A549 (cell line): Measurements from ENCODE around the gene LIG3. TPM values are rescaled to one million over a fixed set of nuclear protein-coding genes. Genes with fewer than 3 reads are reported as not detected.
"Not testable (repeated sequence)": the region's sequence is repeated elsewhere in the genome, so short reads cannot be mapped to it uniquely, and the experiment has no call there.

Source experiments
- ATAC-seq, 2 experiments: fragments of 200-7000 bp in 1 of 2; fragments of >200 bp in 1 of 2; cut with Nextera tagmentation in 1 of 2; cut with Tn5 transposase in 1 of 2; 3 replicates each; pipeline versions ENCODE4 v1.8.0 to v1.9.1; 2018 to 2020; ENCODE audit warnings: mild to moderate bottlenecking in 1 of 2, moderate library complexity in 1 of 2
- CTCF ChIA-PET: fragments of 300-600 bp; sonication (Branson Sonifier 250); formaldehyde crosslinking; extraction: SDS; loops from one replicate; lab custom pipeline; 2021; ENCODE audit warnings: antibody characterized with exemption, inconsistent platforms; lab: Yijun Ruan, JAX
- POLR2A ChIA-PET: fragments of 350-600 bp; formaldehyde crosslinking; extraction: SDS; loops from one replicate; lab custom pipeline; 2021; ENCODE audit warnings: antibody characterized with exemption, inconsistent platforms; lab: Yijun Ruan, JAX
- DNase-seq, 2 experiments: peaks; one replicate each; pipeline versions ENCODE4 v3.0.0 to v3.0.0-alpha.2; 2011 to 2016; ENCODE audit warnings: low read depth in 1 of 2, low spot score in 1 of 2
- FAIRE-seq: peaks from 2 replicates; lab custom pipeline; 2011; peaks lifted over from hg19 to GRCh38; lab: Jason Lieb, UNC
- H3K27ac ChIP-seq, 2 experiments: fragments of >200 bp; sonication (Bioruptor Twin); formaldehyde crosslinking; 3 replicates each; pipeline ENCODE4 v1.5.1; 2016 to 2017
- H3K4me1 ChIP-seq: fragments of >200 bp; sonication (Bioruptor Twin); formaldehyde crosslinking; 3 replicates; pipeline ENCODE4 v1.6.1; 2016
- H3K4me2 ChIP-seq: fragments of >200 bp; sonication (Bioruptor Twin); formaldehyde crosslinking; 3 replicates; pipeline ENCODE4 v1.6.1; 2016
- H3K4me3 ChIP-seq: fragments of >200 bp; sonication (Bioruptor Twin); formaldehyde crosslinking; 3 replicates; pipeline ENCODE4 v1.5.1; 2016
- H3K9me3 ChIP-seq: fragments of >200 bp; sonication (Bioruptor Twin); formaldehyde crosslinking; 3 replicates; pipeline ENCODE4 v1.6.1; 2016
- BHLHE40 ChIP-seq: IDR thresholded peaks from 2 replicates; pipeline ENCODE4 v1.6.1; 2012; ENCODE audit warnings: low read depth, low read length, inconsistent platforms
- CHD4 ChIP-seq: fragments of 200-600 bp; sonication (generic); IDR thresholded peaks from 2 replicates; pipeline ENCODE4 v1.6.1; 2016; ENCODE audit warnings: antibody characterized with exemption, mild to moderate bottlenecking, borderline replicate concordance
- EHMT2 ChIP-seq: fragments of 200-600 bp; sonication (generic); IDR thresholded peaks from 2 replicates; pipeline ENCODE4 v1.6.1; 2016; ENCODE audit warnings: antibody characterized with exemption, low read depth, mild to moderate bottlenecking, moderate library complexity
- FOSL2 ChIP-seq, 2 experiments: fragments of 450-650 bp in 1 of 2; fragments of >200 bp in 1 of 2; sonication (Bioruptor Twin) in 1 of 2; formaldehyde crosslinking; IDR thresholded peaks; 2 replicates each; pipeline versions ENCODE4 v1.5.0 to v1.6.1; 2016 to 2020; ENCODE audit warnings: mild to moderate bottlenecking in 1 of 2, moderate library complexity in 1 of 2
- HES2 ChIP-seq: fragments of >200 bp; sonication (Bioruptor Twin); formaldehyde crosslinking; IDR thresholded peaks from 2 replicates; pipeline ENCODE4 v1.6.1; 2016
- HOXA7 ChIP-seq: fragments of 250-450 bp; sonication (Bioruptor Pico); IDR thresholded peaks from 2 replicates; pipeline ENCODE4 v1.5.0; 2020; ENCODE audit warnings: mild to moderate bottlenecking, moderate library complexity
- JUNB ChIP-seq: fragments of >200 bp; sonication (Bioruptor Twin); formaldehyde crosslinking; IDR thresholded peaks from 2 replicates; pipeline ENCODE4 v1.6.1; 2016
- MAZ ChIP-seq: fragments of 150-350 bp; IDR thresholded peaks from 2 replicates; pipeline ENCODE4 v1.6.1; 2014; ENCODE audit warnings: antibody characterized with exemption, low read depth, low read length, borderline replicate concordance
- NPAS2 ChIP-seq: fragments of 250-450 bp; sonication (Bioruptor Pico); IDR thresholded peaks from 2 replicates; pipeline ENCODE4 v1.8.0; 2022; ENCODE audit warnings: mild to moderate bottlenecking, moderate library complexity, borderline replicate concordance
- PHF8 ChIP-seq: fragments of 200-600 bp; sonication (generic); IDR thresholded peaks from 2 replicates; pipeline ENCODE4 v1.6.1; 2016; ENCODE audit warnings: low read depth, mild to moderate bottlenecking, antibody characterized with exemption, moderate library complexity, borderline replicate concordance
- RCOR1 ChIP-seq: fragments of 150-350 bp; IDR thresholded peaks from 2 replicates; pipeline ENCODE4 v1.6.1; 2014; ENCODE audit warnings: antibody characterized with exemption, low read length, low read depth
- RFX5 ChIP-seq: fragments of 450-650 bp; IDR thresholded peaks from 2 replicates; pipeline ENCODE4 v1.7.1; 2014; ENCODE audit warnings: antibody characterized with exemption, mild to moderate bottlenecking, moderate library complexity
- RNF2 ChIP-seq: fragments of 200-600 bp; sonication (generic); IDR thresholded peaks from 2 replicates; pipeline ENCODE4 v1.6.1; 2016; ENCODE audit warnings: low read depth, mild to moderate bottlenecking, antibody characterized with exemption, moderate library complexity, borderline replicate concordance
- SREBF2 ChIP-seq: fragments of 450-650 bp; IDR thresholded peaks from 2 replicates; pipeline ENCODE4 v1.6.1; 2014; ENCODE audit warnings: mild to moderate bottlenecking, moderate library complexity
- USF2 ChIP-seq: fragments of 450-650 bp; IDR thresholded peaks from 2 replicates; pipeline ENCODE4 v1.6.1; 2014; ENCODE audit warnings: antibody characterized with exemption
- ZC3H11A ChIP-seq: fragments of 450-650 bp; IDR thresholded peaks from 2 replicates; pipeline ENCODE4 v1.6.1; 2014; ENCODE audit warnings: antibody characterized with exemption, mild to moderate bottlenecking
- ZSCAN20 ChIP-seq: fragments of 250-450 bp; sonication (Bioruptor Pico); IDR thresholded peaks from 2 replicates; pipeline ENCODE4 v1.8.0; 2022; ENCODE audit warnings: mild to moderate bottlenecking, moderate library complexity
- WGBS: methylation state at CpG from one replicate; pipeline ENCODE4 v1.1.6; 2017; ENCODE audit errors: missing lambda C conversion rate; 5-methylcytosine and 5-hydroxymethylcytosine counted together
- polyA plus RNA-seq, 4 experiments: library from polyadenylated mRNA; depleted of rRNA in 3 of 4; stranded (reverse); fragments of >200 nt; fragmentation: RNase III in 1 of 4; extraction: RNeasy Plus Mini Kit Qiagen cat#74134 plus additional on column Dnase treatment in 1 of 4; gene quantifications; 2 replicates in 3 of 4; 3 replicates in 1 of 4; pipeline ENCODE4 v1.2.3, GENCODE V29; 2011 to 2017

Gene LIG3
- polyA plus RNA-seq, 2 of the 4 experiments (the other 2 are of a cell fraction), result 36.3 to 56.8 TPM

- no peak for TF ChIP-seq ZC3H11A
- TF ChIP-seq, all 56 proteins: peak for 3
These were observed 17.9 kb downstream of the LIG3 start (continued) for GRCh38 chr17:34998205-34998604.

GRCh38 chr17:34999456-34999855, 19.1 kb downstream of the LIG3 start:
- CTCF ChIA-PET, result interaction anchor here (0.8 to 10.6 kb wide), 24 partner anchors 11 to 579 kb away, joined by 3 to 297 read pairs (median 6); partner anchors contain the start of genes FNDC8, LIG3, RAD51D and RFFL

GRCh38 chr17:35000965-35001364, 20.7 kb downstream of the LIG3 start:
- POLR2A ChIA-PET, H3K9me3 ChIP-seq, ATAC-seq, DNase-seq, H3K4me1 ChIP-seq, H3K4me2 ChIP-seq, H3K27ac ChIP-seq, FAIRE-seq, H3K4me3 ChIP-seq: not testable (repeated sequence)
- 95% methylated on average over 14 of the region's 14 CpGs for WGBS
- CTCF ChIA-PET, result interaction anchor here (1.2 to 10.6 kb wide), 10 partner anchors 9 to 119 kb away, joined by 3 to 297 read pairs (median 42); partner anchors contain the start of genes FNDC8, RAD51D and RFFL

More at GRCh38 chr17:34999456-34999855, 19.1 kb downstream of the LIG3 start:
- ATAC-seq (no peak), DNase-seq (no peak), FAIRE-seq (no peak)
- no peaks in the 10 kb centered on the region for H3K9me3 ChIP-seq
- peaks cover 3% of the 10 kb centered on the region; the same call in 1 of the 3 replicates for H3K4me1 ChIP-seq
- no peak overlapping the region for H3K4me2 ChIP-seq
- H3K27ac ChIP-seq, result no peak overlapping the region
- whole genome bisulfite sequencing, result 96% methylated on average over 2 of the region's 2 CpGs
- TF ChIP-seq NPAS2 (CRISPR knock-in tag), result no peak
- TF ChIP-seq HOXA7, result no peak
- POLR2A ChIA-PET, result interaction anchor here (1.2 kb wide), 1 partner anchor 20 kb away, joined by 3 read pairs; no protein-coding TSS in a partner anchor
- no peak overlapping the region for H3K4me3 ChIP-seq

- Histone ChIP-seq H3K4me3 (no peak overlapping the region), H3K4me2 (no peak overlapping the region), H3K27ac (no peak overlapping the region), H3K9me3 (no peaks in the 10 kb centered on the region), H3K4me1 (peaks cover 3% of the 10 kb centered on the region; the same call in 1 of the 3 replicates)
- CTCF ChIA-PET, result interaction anchor here (1.2 to 10.6 kb wide), 9 partner anchors 9 to 118 kb away, joined by 3 to 297 read pairs (median 46); partner anchors contain the start of genes FNDC8, RAD51D and RFFL
- FAIRE-seq (no peak), ATAC-seq (no peak), DNase-seq (no peak)
- no peak for TF ChIP-seq HES2
- no peak for TF ChIP-seq USF2
- TF ChIP-seq PHF8, result no peak
- no peak for TF ChIP-seq RFX5
- 85% methylated on average over 2 of the region's 2 CpGs for WGBS
- POLR2A ChIA-PET, result no interaction called here
These were observed 21.2 kb downstream of the LIG3 start for GRCh38 chr17:35001549-35001948.

- CTCF ChIA-PET, result interaction anchor here (1.1 to 10.6 kb wide), 7 partner anchors 7 to 117 kb away, joined by 3 to 297 read pairs (median 6); partner anchors contain the start of genes FNDC8 and RAD51D
- FAIRE-seq (no peak), DNase-seq (no peak), ATAC-seq (peak in 1 of 2 experiments; percentile 6; a peak in 2 of 6 replicates)
- Histone ChIP-seq H3K4me2 (no peak overlapping the region), H3K9me3 (no peaks in the 10 kb centered on the region), H3K4me1 (peaks cover 3% of the 10 kb centered on the region; the same call in 1 of the 3 replicates), H3K27ac (no peak overlapping the region), H3K4me3 (no peak overlapping the region)
- POLR2A ChIA-PET, result no interaction called here
- 88% methylated on average over 15 of the region's 15 CpGs for WGBS
- TF ChIP-seq JUNB, result no peak
- TF ChIP-seq MAZ, result no peak
- no peak for TF ChIP-seq ZSCAN20
- no peak for TF ChIP-seq SREBF2
- no peak for TF ChIP-seq CHD4
- TF ChIP-seq RCOR1, result no peak
- TF ChIP-seq RNF2, result no peak
- no peak for TF ChIP-seq EHMT2
- no peak for TF ChIP-seq FOSL2 (IDR thresholded peaks at IDR 0.05)
- no peak for TF ChIP-seq FOSL2 (CRISPR knock-in tag; IDR thresholded peaks at IDR 0.05)
- no peak for TF ChIP-seq BHLHE40
- no peak for TF ChIP-seq ZC3H11A
- no peak for TF ChIP-seq NPAS2 (CRISPR knock-in tag)
These were observed 22.7 kb downstream of the LIG3 start for GRCh38 chr17:35002876-35003551.
